ENCODE measurements around the gene IPMK. TPM values are rescaled to one million over a fixed set of nuclear protein-coding genes. Genes with fewer than 3 reads are reported as not detected.

Gene IPMK
- total and polyA plus RNA-seq, 2 experiments from 2014 or later = 5.5 to 17.8 TPM

DNA sequence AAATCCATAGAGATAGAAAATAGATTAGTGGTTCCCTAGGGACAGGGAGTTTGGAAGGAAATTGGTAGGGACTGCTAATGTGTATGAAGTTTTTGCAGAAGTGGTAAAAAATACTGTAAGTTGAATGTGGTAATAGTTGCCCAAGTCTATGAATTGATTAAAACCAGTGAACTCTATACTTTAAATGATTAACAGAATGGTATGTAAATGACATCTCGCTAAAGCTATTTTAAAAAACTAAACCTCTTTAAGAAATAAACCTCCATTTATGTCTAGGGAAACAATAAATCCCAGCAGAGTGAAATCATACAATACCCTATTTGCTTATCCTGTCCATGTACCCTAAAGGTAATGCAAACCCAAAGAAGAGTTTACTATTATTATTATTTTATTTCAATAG is 61.4 kb downstream of the IPMK start:
- TF ChIP-seq NANOG (IDR thresholded peaks at IDR 0.05; ENCODE audit: borderline replicate concordance) (no peak), EZH2phosphoT487 (IDR thresholded peaks at IDR 0.05; ENCODE audit: unreplicated experiment) (no peak), ZNF114 (CRISPR knock-in tag; IDR thresholded peaks at IDR 0.05) (no peak), ZNF331 (CRISPR knock-in tag; IDR thresholded peaks at IDR 0.05; ENCODE audit: low read depth) (no peak), POLR2AphosphoS5 (IDR thresholded peaks at IDR 0.05; ENCODE audit: low read depth) (no peak), CREB1 (CRISPR knock-in tag; IDR thresholded peaks at IDR 0.05; ENCODE audit: low read depth) (no peak), EZH2 (IDR thresholded peaks at IDR 0.05; ENCODE audit: low read depth, unreplicated experiment) (no peak), JUNB (IDR thresholded peaks at IDR 0.05; ENCODE audit: unreplicated experiment) (no peak), STAT1 (IDR thresholded peaks at IDR 0.05; ENCODE audit: unreplicated experiment) (no peak)
- TF ChIP-seq, protein P1, sequence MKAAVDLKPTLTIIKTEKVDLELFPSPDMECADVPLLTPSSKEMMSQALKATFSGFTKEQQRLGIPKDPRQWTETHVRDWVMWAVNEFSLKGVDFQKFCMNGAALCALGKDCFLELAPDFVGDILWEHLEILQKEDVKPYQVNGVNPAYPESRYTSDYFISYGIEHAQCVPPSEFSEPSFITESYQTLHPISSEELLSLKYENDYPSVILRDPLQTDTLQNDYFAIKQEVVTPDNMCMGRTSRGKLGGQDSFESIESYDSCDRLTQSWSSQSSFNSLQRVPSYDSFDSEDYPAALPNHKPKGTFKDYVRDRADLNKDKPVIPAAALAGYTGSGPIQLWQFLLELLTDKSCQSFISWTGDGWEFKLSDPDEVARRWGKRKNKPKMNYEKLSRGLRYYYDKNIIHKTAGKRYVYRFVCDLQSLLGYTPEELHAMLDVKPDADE (IDR thresholded peaks at IDR 0.05) = no peak
- TF ChIP-seq, protein P2, sequence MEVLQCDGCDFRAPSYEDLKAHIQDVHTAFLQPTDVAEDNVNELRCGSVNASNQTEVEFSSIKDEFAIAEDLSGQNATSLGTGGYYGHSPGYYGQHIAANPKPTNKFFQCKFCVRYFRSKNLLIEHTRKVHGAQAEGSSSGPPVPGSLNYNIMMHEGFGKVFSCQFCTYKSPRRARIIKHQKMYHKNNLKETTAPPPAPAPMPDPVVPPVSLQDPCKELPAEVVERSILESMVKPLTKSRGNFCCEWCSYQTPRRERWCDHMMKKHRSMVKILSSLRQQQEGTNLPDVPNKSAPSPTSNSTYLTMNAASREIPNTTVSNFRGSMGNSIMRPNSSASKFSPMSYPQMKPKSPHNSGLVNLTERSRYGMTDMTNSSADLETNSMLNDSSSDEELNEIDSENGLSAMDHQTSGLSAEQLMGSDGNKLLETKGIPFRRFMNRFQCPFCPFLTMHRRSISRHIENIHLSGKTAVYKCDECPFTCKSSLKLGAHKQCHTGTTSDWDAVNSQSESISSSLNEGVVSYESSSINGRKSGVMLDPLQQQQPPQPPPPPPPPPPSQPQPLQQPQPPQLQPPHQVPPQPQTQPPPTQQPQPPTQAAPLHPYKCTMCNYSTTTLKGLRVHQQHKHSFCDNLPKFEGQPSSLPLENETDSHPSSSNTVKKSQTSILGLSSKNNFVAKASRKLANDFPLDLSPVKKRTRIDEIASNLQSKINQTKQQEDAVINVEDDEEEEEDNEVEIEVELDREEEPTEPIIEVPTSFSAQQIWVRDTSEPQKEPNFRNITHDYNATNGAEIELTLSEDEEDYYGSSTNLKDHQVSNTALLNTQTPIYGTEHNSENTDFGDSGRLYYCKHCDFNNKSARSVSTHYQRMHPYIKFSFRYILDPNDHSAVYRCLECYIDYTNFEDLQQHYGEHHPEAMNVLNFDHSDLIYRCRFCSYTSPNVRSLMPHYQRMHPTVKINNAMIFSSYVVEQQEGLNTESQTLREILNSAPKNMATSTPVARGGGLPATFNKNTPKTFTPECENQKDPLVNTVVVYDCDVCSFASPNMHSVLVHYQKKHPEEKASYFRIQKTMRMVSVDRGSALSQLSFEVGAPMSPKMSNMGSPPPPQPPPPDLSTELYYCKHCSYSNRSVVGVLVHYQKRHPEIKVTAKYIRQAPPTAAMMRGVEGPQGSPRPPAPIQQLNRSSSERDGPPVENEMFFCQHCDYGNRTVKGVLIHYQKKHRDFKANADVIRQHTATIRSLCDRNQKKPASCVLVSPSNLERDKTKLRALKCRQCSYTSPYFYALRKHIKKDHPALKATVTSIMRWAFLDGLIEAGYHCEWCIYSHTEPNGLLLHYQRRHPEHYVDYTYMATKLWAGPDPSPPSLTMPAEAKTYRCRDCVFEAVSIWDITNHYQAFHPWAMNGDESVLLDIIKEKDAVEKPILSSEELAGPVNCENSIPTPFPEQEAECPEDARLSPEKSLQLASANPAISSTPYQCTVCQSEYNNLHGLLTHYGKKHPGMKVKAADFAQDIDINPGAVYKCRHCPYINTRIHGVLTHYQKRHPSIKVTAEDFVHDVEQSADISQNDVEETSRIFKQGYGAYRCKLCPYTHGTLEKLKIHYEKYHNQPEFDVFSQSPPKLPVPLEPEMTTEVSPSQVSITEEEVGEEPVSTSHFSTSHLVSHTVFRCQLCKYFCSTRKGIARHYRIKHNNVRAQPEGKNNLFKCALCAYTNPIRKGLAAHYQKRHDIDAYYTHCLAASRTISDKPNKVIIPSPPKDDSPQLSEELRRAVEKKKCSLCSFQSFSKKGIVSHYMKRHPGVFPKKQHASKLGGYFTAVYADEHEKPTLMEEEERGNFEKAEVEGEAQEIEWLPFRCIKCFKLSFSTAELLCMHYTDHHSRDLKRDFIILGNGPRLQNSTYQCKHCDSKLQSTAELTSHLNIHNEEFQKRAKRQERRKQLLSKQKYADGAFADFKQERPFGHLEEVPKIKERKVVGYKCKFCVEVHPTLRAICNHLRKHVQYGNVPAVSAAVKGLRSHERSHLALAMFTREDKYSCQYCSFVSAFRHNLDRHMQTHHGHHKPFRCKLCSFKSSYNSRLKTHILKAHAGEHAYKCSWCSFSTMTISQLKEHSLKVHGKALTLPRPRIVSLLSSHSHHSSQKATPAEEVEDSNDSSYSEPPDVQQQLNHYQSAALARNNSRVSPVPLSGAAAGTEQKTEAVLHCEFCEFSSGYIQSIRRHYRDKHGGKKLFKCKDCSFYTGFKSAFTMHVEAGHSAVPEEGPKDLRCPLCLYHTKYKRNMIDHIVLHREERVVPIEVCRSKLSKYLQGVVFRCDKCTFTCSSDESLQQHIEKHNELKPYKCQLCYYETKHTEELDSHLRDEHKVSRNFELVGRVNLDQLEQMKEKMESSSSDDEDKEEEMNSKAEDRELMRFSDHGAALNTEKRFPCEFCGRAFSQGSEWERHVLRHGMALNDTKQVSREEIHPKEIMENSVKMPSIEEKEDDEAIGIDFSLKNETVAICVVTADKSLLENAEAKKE (CRISPR knock-in tag; IDR thresholded peaks at IDR 0.05) = no peak
- TF ChIP-seq, protein P3, sequence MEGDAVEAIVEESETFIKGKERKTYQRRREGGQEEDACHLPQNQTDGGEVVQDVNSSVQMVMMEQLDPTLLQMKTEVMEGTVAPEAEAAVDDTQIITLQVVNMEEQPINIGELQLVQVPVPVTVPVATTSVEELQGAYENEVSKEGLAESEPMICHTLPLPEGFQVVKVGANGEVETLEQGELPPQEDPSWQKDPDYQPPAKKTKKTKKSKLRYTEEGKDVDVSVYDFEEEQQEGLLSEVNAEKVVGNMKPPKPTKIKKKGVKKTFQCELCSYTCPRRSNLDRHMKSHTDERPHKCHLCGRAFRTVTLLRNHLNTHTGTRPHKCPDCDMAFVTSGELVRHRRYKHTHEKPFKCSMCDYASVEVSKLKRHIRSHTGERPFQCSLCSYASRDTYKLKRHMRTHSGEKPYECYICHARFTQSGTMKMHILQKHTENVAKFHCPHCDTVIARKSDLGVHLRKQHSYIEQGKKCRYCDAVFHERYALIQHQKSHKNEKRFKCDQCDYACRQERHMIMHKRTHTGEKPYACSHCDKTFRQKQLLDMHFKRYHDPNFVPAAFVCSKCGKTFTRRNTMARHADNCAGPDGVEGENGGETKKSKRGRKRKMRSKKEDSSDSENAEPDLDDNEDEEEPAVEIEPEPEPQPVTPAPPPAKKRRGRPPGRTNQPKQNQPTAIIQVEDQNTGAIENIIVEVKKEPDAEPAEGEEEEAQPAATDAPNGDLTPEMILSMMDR (conservative IDR thresholded peaks at IDR 0.05; ENCODE audit: low read depth in 2 of 2) = no peak
- TF ChIP-seq, protein P4, sequence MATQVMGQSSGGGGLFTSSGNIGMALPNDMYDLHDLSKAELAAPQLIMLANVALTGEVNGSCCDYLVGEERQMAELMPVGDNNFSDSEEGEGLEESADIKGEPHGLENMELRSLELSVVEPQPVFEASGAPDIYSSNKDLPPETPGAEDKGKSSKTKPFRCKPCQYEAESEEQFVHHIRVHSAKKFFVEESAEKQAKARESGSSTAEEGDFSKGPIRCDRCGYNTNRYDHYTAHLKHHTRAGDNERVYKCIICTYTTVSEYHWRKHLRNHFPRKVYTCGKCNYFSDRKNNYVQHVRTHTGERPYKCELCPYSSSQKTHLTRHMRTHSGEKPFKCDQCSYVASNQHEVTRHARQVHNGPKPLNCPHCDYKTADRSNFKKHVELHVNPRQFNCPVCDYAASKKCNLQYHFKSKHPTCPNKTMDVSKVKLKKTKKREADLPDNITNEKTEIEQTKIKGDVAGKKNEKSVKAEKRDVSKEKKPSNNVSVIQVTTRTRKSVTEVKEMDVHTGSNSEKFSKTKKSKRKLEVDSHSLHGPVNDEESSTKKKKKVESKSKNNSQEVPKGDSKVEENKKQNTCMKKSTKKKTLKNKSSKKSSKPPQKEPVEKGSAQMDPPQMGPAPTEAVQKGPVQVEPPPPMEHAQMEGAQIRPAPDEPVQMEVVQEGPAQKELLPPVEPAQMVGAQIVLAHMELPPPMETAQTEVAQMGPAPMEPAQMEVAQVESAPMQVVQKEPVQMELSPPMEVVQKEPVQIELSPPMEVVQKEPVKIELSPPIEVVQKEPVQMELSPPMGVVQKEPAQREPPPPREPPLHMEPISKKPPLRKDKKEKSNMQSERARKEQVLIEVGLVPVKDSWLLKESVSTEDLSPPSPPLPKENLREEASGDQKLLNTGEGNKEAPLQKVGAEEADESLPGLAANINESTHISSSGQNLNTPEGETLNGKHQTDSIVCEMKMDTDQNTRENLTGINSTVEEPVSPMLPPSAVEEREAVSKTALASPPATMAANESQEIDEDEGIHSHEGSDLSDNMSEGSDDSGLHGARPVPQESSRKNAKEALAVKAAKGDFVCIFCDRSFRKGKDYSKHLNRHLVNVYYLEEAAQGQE (IDR thresholded peaks at IDR 0.05; ENCODE audit: unreplicated experiment) = no peak
- peaks cover 10% of the 10 kb centered on the region; the same call in 1 of the 3 replicates for H3K36me3 Mint-ChIP-seq (ENCODE audit: low read depth)
- H3K27ac Mint-ChIP-seq = no peak overlapping the region
- Histone ChIP-seq H2AFZ (no peak overlapping the region), H4K20me1 (replicated peaks; ENCODE audit: insufficient read depth) (no peaks in the 10 kb centered on the region), H3K9me2 (ENCODE audit: insufficient read depth) (no peaks in the 10 kb centered on the region), H3K36me3 (ENCODE audit: insufficient read depth) (no peaks in the 10 kb centered on the region), H3K79me2 (replicated peaks; ENCODE audit: insufficient read depth) (no peaks in the 10 kb centered on the region), H3K4me1 (ENCODE audit: insufficient read depth) (no peaks in the 10 kb centered on the region), H3K27ac (ENCODE audit: low read depth) (no peak overlapping the region), H3K27me3 (ENCODE audit: insufficient read depth) (no peaks in the 10 kb centered on the region), H3F3A (replicated peaks; ENCODE audit: low read depth) (no peaks in the 10 kb centered on the region), H3K4me3 (no peak overlapping the region), H3K4me2 (no peak overlapping the region)
- peaks cover 15% of the 10 kb centered on the region for H3K4me1 Mint-ChIP-seq
- no peak for DNase-seq (ENCODE audit: low spot score)
- H3K27me3 Mint-ChIP-seq (ENCODE audit: insufficient read depth, low read depth, poor library complexity) = no peaks in the 10 kb centered on the region
- ATAC-seq = no peak
- H3K9me3 Mint-ChIP-seq = peaks cover 5% of the 10 kb centered on the region; the same call in 1 of the 3 replicates
- H3K4me3 Mint-ChIP-seq = no peak overlapping the region

Data from GM23338 (cell line).